GM12864 (cell line): ENCODE results near the gene GPBAR1.
"Not testable (repeated sequence)": the region's sequence is repeated elsewhere in the genome, so short reads cannot be mapped to it uniquely, and the experiment has no call there.

Experiments used
- DNase-seq: peaks from one replicate; pipeline ENCODE4 v3.0.0-alpha.2; 2011; ENCODE audit warnings: low read depth
- H3K4me3 ChIP-seq: 2 replicates; pipeline ENCODE4 v1.5.1; 2011; ENCODE audit warnings: mild to moderate bottlenecking, low read depth, low read length, control low read depth
- CTCF ChIP-seq: IDR thresholded peaks from 2 replicates; pipeline ENCODE4 v1.5.1; 2011; ENCODE audit warnings: low read depth, mild to moderate bottlenecking, moderate library complexity, low read length, control low read depth, inconsistent platforms; ENCODE audit errors: missing control alignments

The GPBAR1 gene

GRCh38 chr2:218272531-218273212, 11.9 kb downstream of the GPBAR1 start:
- DNase-seq: peak; percentile 61
- no peak overlapping the region for H3K4me3 ChIP-seq
- TF ChIP-seq CTCF: peak; percentile 91

GRCh38 chr2:218273214-218273907, 12.5 kb downstream of the GPBAR1 start:
- not testable (repeated sequence) for H3K4me3 ChIP-seq

GRCh38 chr2:218273908-218274249, 13.1 kb downstream of the GPBAR1 start:
- DNase-seq: no peak
- H3K4me3 ChIP-seq: no peak overlapping the region
- TF ChIP-seq CTCF: no peak

More at GRCh38 chr2:218273214-218273907, 12.5 kb downstream of the GPBAR1 start:
- not testable (repeated sequence) for DNase-seq

DNA sequence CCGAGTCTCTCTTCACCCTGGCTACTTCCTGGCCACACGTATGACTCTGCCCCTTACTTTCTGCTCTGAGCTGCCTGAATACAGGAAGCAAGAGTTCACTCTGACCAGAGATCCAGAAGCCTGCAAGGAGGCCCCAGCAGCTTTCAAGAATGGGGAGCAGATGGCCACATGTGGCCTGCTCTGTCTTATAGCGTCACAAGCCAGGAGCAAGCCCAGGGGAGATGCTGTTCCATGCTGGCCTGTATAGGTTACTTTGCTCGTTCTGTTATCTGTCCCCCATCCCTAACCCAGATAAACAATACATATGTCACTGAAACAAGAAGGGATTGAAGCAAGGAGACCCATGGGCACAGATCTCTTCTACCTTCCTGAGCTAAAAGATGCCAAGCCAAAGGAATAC, 13.8 kb downstream of the GPBAR1 start:
- no peak overlapping the region for H3K4me3 ChIP-seq
- DNase-seq: no peak
- TF ChIP-seq CTCF: no peak

- no peak overlapping the region for H3K4me3 ChIP-seq
- TF ChIP-seq CTCF: no peak
- DNase-seq: no peak
These were observed 14.7 kb downstream of the GPBAR1 start for GRCh38 chr2:218275371-218276072.

- DNase-seq: no peak
- no peak for TF ChIP-seq CTCF
These were observed 16.4 kb downstream of the GPBAR1 start for GRCh38 chr2:218276986-218277755.

DNA sequence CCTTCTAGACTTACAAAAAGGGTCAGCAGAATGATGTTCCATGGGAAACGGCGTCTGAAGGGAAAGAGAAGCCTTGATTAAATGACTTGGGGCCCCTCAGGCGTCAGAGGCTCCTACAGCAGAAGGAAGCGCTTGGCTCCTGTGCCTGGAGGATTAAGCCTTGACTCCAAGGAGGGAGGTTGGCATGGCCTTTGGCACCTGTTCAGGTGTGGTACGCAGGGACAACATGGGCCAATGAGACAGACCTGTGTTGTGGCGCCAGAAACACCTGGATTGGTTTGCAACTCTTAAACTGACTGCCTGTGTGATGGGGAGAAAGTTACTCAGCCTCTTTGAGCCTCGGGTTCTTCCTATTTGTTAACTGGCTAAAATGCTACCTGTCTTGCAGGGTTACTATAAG, 17.1 kb downstream of the GPBAR1 start:
- TF ChIP-seq CTCF: no peak
- no peak overlapping the region for H3K4me3 ChIP-seq
- no peak for DNase-seq

More at GRCh38 chr2:218276986-218277755, 16.4 kb downstream of the GPBAR1 start:
- H3K4me3 ChIP-seq: no peak overlapping the region
